Measurements from ENCODE around the gene MRPL52. TPM values are rescaled to one million over a fixed set of nuclear protein-coding genes. Genes with fewer than 3 reads are reported as not detected.
A peak's percentile ranks its signal among the peaks of the same experiment; 100 is the strongest.

MRPL52 gene
- total RNA-seq = 10 to 100 TPM; 29.3 to 45.1 TPM

- Histone ChIP-seq H3K9me3 (no peaks in the 10 kb centered on the region), H3K4me1 (peaks cover 13% of the 10 kb centered on the region), H3K27ac (peak within 1 kb of the TSS; percentile 13 to 89 (median 75)), H3K4me3 (peak within 1 kb of the TSS; percentile 51 to 96), H3K36me3 (replicated peaks in 1 of 2; ENCODE audit: insufficient read depth in 1 of 2, low read depth in 2 of 2) (peaks cover 0 to 6% of the 10 kb centered on the region in 2 donors), H3K27me3 (no peaks in the 10 kb centered on the region)
- 0% methylated on average over 31 to 41 of the region's 41 CpGs for WGBS, 2 donors
- TF ChIP-seq, protein P1, sequence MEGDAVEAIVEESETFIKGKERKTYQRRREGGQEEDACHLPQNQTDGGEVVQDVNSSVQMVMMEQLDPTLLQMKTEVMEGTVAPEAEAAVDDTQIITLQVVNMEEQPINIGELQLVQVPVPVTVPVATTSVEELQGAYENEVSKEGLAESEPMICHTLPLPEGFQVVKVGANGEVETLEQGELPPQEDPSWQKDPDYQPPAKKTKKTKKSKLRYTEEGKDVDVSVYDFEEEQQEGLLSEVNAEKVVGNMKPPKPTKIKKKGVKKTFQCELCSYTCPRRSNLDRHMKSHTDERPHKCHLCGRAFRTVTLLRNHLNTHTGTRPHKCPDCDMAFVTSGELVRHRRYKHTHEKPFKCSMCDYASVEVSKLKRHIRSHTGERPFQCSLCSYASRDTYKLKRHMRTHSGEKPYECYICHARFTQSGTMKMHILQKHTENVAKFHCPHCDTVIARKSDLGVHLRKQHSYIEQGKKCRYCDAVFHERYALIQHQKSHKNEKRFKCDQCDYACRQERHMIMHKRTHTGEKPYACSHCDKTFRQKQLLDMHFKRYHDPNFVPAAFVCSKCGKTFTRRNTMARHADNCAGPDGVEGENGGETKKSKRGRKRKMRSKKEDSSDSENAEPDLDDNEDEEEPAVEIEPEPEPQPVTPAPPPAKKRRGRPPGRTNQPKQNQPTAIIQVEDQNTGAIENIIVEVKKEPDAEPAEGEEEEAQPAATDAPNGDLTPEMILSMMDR (IDR thresholded peaks at IDR 0.05) = peak in 2 of 7 experiments; percentile 5 to 13
- TF ChIP-seq POLR2A (IDR thresholded peaks at IDR 0.05) = peak in 2 of 3 donors; percentile 52 to 68
- DNase-seq (peak; percentile 90 to 93 (median 91)), ATAC-seq (peak; percentile 99)
- intact Hi-C loops (cut with DNase I) = no loop called here
Observed at GRCh38 chr14:22829661-22830442, at the start of gene MRPL52. TSS of gene MRPL52 (plus strand) at chr14:22829887. CDS start at chr14:22829913, 26 bp downstream.

DNA sequence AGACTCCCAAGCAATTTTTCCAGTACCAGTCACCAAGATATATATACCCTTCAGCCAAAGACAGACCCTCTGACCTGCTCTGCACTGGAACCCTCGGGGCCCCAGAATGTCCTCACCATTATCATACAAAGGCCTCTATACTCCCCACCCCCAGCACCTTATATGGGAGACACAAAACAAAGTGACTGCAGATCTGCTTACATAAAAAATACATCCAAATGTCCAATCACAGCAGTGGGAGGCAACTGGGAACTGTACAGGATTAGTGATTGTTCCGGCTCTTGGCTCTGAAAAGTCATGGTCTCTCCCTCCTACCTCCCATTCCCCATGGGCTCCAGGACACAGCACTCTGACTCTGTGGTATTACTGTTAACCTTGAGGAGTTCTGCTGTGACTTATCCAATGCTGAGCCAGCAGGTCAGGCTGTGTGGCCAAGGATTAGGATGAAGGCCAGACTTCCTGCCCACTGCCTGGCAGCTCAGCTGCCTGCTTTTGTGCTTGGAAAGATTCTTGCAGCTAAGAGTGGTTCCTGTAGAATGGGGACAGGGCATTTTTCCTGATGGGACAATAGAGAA, 49.5 kb upstream of the MRPL52 start:
- WGBS, 2 donors = 38 to 64% methylated on average over 2 of the region's 2 CpGs
- intact Hi-C loops (cut with DNase I) = no loop called here
- peak in 1 of 4 donors; percentile 20 for DNase-seq
- Histone ChIP-seq H3K36me3 (replicated peaks in 1 of 2; ENCODE audit: insufficient read depth in 1 of 2, low read depth in 2 of 2) (peaks cover 0 to 1% of the 10 kb centered on the region in 2 donors), H3K4me1 (peaks cover 19% of the 10 kb centered on the region), H3K27me3 (no peaks in the 10 kb centered on the region), H3K27ac (peak overlapping the region in 3 of 4 donors; percentile 5 to 56 (median 52)), H3K4me3 (no peak overlapping the region), H3K9me3 (no peaks in the 10 kb centered on the region)
- ATAC-seq = no peak
- TF ChIP-seq, protein P1 (IDR thresholded peaks at IDR 0.05) = no peak
- TF ChIP-seq POLR2A (IDR thresholded peaks at IDR 0.05) = no peak

GRCh38 chr14:22780941-22781300, 48.8 kb upstream of the MRPL52 start:
- ATAC-seq = peak; percentile 12
- WGBS, 2 donors = 83% methylated on average over 5 of the region's 5 CpGs
- no peak for DNase-seq
- Histone ChIP-seq H3K4me3 (no peak overlapping the region), H3K27ac (peak overlapping the region; percentile 35 to 56 (median 46)), H3K9me3 (no peaks in the 10 kb centered on the region), H3K4me1 (peaks cover 19% of the 10 kb centered on the region), H3K27me3 (no peaks in the 10 kb centered on the region), H3K36me3 (replicated peaks in 1 of 2; ENCODE audit: insufficient read depth in 1 of 2, low read depth in 2 of 2) (no peaks in the 10 kb centered on the region)
- intact Hi-C loops (cut with DNase I) = no loop called here
- TF ChIP-seq POLR2A (IDR thresholded peaks at IDR 0.05) = no peak
- TF ChIP-seq, protein P1 (IDR thresholded peaks at IDR 0.05) = no peak

- H3K27ac ChIP-seq = peak overlapping the region; percentile 35 to 56 (median 46)
- DNase-seq = peak in 1 of 4 donors; percentile 13
- H3K36me3 ChIP-seq (replicated peaks in 1 of 2; ENCODE audit: insufficient read depth in 1 of 2, low read depth in 2 of 2) = no peaks in the 10 kb centered on the region
- no peak overlapping the region for H3K4me3 ChIP-seq
- WGBS, 2 donors = 0% methylated on average over 1 of the region's 1 CpG
- ATAC-seq = peak; percentile 68
- H3K4me1 ChIP-seq = peaks cover 19% of the 10 kb centered on the region
- H3K27me3 ChIP-seq = no peaks in the 10 kb centered on the region
- H3K9me3 ChIP-seq = no peaks in the 10 kb centered on the region
- TF ChIP-seq, protein P1 (IDR thresholded peaks at IDR 0.05) = no peak
- TF ChIP-seq POLR2A (IDR thresholded peaks at IDR 0.05) = no peak
- intact Hi-C loops (cut with DNase I) = no loop called here
Observed at GRCh38 chr14:22781301-22781991, 48.2 kb upstream of the MRPL52 start.

Measured in body of pancreas (tissue), 4 donors.